Measurements from ENCODE around the gene SIT1. TPM values are rescaled to one million over a fixed set of nuclear protein-coding genes. Genes with fewer than 3 reads are reported as not detected.

Gene SIT1
- polyA plus RNA-seq, 2 of the 4 experiments (the other 2 are of a cell fraction), result not detected

DNA sequence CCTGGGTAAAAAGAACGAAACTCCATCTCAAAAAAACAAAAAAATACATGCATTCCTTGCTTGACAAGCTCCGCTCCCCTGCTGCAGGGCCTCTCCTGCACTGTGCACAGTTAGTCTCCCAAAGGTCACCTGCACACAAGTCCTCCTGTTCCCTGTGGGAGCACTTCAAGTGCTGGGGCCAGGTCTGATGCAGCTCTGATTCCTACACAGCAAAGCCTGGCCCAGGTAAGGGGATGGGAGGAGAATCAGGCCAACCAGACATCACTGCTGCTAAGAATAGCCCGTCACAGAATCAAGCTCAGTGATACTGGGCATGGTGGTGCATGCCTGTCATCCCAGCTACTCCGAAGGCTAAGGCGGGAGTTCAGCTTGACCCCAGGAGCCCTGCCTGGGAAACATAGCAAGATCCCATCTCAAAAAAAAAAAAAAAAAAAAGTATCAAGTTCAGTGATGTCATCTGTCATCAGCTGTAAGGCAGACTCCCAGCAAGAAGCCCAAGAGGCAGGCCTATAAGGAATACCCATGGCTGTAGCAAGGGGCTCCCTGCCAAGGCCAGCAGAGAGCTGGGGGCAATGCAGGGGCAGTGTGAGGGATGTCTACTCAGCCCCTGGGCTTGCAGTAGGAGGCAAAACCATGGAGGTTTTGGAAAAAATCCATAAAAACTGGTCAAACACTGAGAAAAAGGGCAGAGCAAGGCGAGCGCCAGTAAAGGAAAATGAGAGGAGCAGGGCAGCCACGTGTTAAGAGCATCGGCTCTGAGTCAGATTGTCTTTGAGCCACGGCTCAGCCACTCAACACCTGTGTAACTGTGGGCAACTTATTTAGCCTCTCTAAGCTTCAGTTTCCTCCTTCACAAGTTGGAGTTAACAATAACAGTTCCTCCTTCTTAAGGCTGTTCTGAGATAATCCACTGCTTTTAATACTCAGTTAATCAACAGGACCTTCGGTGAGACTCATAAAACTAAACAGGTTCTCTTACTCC is 35.8 kb upstream of the SIT1 start:
- TF ChIP-seq CTCF (IDR thresholded peaks at IDR 0.05) (no peak), RAD21 (conservative IDR thresholded peaks at IDR 0.05 in 1 of 2, IDR thresholded peaks at IDR 0.05 in 1 of 2) (no peak), PHF8 (IDR thresholded peaks at IDR 0.05; ENCODE audit: borderline replicate concordance, low read depth) (no peak), CBX2 (IDR thresholded peaks at IDR 0.05; ENCODE audit: borderline replicate concordance, low read depth) (no peak), RCOR1 (IDR thresholded peaks at IDR 0.05; ENCODE audit: low read depth, low read length) (no peak), BCL3 (IDR thresholded peaks at IDR 0.05) (no peak), NR3C1 (IDR thresholded peaks at IDR 0.05) (no peak), SMC3 (IDR thresholded peaks at IDR 0.05) (no peak), RFX5 (IDR thresholded peaks at IDR 0.05) (no peak), KDM1A (IDR thresholded peaks at IDR 0.05; ENCODE audit: low read depth) (no peak), POLR2AphosphoS2 (conservative IDR thresholded peaks at IDR 0.05; ENCODE audit: low read length) (no peak), JUN (IDR thresholded peaks at IDR 0.05) (no peak), HOXB5 (CRISPR knock-in tag; IDR thresholded peaks at IDR 0.05) (no peak)
- TF ChIP-seq, protein P1, sequence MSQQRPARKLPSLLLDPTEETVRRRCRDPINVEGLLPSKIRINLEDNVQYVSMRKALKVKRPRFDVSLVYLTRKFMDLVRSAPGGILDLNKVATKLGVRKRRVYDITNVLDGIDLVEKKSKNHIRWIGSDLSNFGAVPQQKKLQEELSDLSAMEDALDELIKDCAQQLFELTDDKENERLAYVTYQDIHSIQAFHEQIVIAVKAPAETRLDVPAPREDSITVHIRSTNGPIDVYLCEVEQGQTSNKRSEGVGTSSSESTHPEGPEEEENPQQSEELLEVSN (IDR thresholded peaks at IDR 0.05; ENCODE audit: borderline replicate concordance, low read depth), result no peak
- TF ChIP-seq, protein P2, sequence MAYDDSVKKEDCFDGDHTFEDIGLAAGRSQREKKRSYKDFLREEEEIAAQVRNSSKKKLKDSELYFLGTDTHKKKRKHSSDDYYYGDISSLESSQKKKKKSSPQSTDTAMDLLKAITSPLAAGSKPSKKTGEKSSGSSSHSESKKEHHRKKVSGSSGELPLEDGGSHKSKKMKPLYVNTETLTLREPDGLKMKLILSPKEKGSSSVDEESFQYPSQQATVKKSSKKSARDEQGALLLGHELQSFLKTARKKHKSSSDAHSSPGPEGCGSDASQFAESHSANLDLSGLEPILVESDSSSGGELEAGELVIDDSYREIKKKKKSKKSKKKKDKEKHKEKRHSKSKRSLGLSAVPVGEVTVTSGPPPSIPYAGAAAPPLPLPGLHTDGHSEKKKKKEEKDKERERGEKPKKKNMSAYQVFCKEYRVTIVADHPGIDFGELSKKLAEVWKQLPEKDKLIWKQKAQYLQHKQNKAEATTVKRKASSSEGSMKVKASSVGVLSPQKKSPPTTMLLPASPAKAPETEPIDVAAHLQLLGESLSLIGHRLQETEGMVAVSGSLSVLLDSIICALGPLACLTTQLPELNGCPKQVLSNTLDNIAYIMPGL (CRISPR knock-in tag; IDR thresholded peaks at IDR 0.05; ENCODE audit: borderline replicate concordance), result no peak
- peaks cover 48% of the 10 kb centered on the region for H3K4me1 ChIP-seq
- peak overlapping the region; percentile 79 for H3K4me2 ChIP-seq
- ChIA-PET CTCF (interaction anchor here (0.9 to 18.3 kb wide), 5 partner anchors 10 to 70 kb away, joined by 4 to 498 read pairs (median 20); partner anchors contain the start of genes ARHGEF39, CA9, CCDC107 and RMRP), POLR2A (interaction anchor here (0.7 to 1.1 kb wide), 3 partner anchors 10 to 46 kb away, joined by 3 to 4 read pairs (median 3); partner anchors contain the start of genes CCDC107, CREB3, RMRP and TLN1)
- DNase-seq (ENCODE audit: low read depth in 1 of 2, low spot score in 1 of 2), result no peak
- no peak overlapping the region for H3K4me3 ChIP-seq
- WGBS (ENCODE audit: missing lambda C conversion rate), result 84% methylated on average over 11 of the region's 11 CpGs
- H3K9me3 ChIP-seq, result no peaks in the 10 kb centered on the region
- H3K27ac ChIP-seq, result peak overlapping the region in 1 of 2 experiments; percentile 93; a peak in 1 of 6 replicates
- ATAC-seq, result no peak
- no peak for FAIRE-seq

GRCh38 chr9:35685506-35685905 is 34.8 kb upstream of the SIT1 start:
- TF ChIP-seq CHD2 (IDR thresholded peaks at IDR 0.05; ENCODE audit: low read length, partially characterized antibody) (no peak), HDAC2 (IDR thresholded peaks at IDR 0.05) (no peak), TP53 (CRISPR knock-in tag; IDR thresholded peaks at IDR 0.05) (no peak), REST (IDR thresholded peaks at IDR 0.05) (no peak), JUNB (IDR thresholded peaks at IDR 0.05) (no peak)
- TF ChIP-seq, protein P3, sequence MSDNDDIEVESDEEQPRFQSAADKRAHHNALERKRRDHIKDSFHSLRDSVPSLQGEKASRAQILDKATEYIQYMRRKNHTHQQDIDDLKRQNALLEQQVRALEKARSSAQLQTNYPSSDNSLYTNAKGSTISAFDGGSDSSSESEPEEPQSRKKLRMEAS (IDR thresholded peaks at IDR 0.05), result no peak
- H3K4me1 ChIP-seq, result peaks cover 47% of the 10 kb centered on the region
- FAIRE-seq (no peak), DNase-seq (ENCODE audit: low read depth in 1 of 2, low spot score in 1 of 2) (no peak), ATAC-seq (no peak)
- POLR2A ChIA-PET, result interaction anchor here (1.1 kb wide), 1 partner anchor 11 kb away, joined by 3 read pairs; no protein-coding TSS in a partner anchor
- no peak overlapping the region for H3K4me2 ChIP-seq
- no peaks in the 10 kb centered on the region for H3K9me3 ChIP-seq
- H3K4me3 ChIP-seq, result no peak overlapping the region
- peak overlapping the region in 1 of 2 experiments; percentile 19; a peak in 1 of 6 replicates for H3K27ac ChIP-seq
- CTCF ChIA-PET, result interaction anchor here (2.3 to 18.3 kb wide), 5 partner anchors 11 to 71 kb away, joined by 9 to 498 read pairs (median 20); partner anchors contain the start of genes ARHGEF39, CA9, CCDC107 and RMRP
- 95% methylated on average over 13 of the region's 13 CpGs for WGBS (ENCODE audit: missing lambda C conversion rate)
